HG03378 (cell line): Measurements from ENCODE around the gene BCAS1.

Experiments
- ATAC-seq: cut with Tn5 transposase; IDR thresholded peaks from one replicate; pipeline ENCODE4 v1.9.1; 2021; ENCODE audit warnings: mild to moderate bottlenecking, moderate library complexity; ENCODE audit not compliant: unreplicated experiment

The BCAS1 gene

GRCh38 chr20:53914781-53915445 is 155.5 kb downstream of the BCAS1 start:
- ATAC-seq, result no peak

GRCh38 chr20:53914091-53914780 is 156.2 kb downstream of the BCAS1 start:
- no peak for ATAC-seq

- ATAC-seq, result no peak
These were observed 159.1 kb downstream of the BCAS1 start for GRCh38 chr20:53911301-53911700.

- ATAC-seq, result no peak
These were observed 159.9 kb downstream of the BCAS1 start for GRCh38 chr20:53910351-53911002.

- ATAC-seq, result no peak
These were observed 162.2 kb downstream of the BCAS1 start for GRCh38 chr20:53907968-53908751.

- ATAC-seq, result no peak
These were observed 164.6 kb downstream of the BCAS1 start for GRCh38 chr20:53905820-53906191.

GRCh38 chr20:53905019-53905819 is 165.2 kb downstream of the BCAS1 start:
- peak; percentile 47 for ATAC-seq

GRCh38 chr20:53904261-53904660 is 166.1 kb downstream of the BCAS1 start:
- ATAC-seq, result no peak

- no peak for ATAC-seq
These were observed 166.8 kb downstream of the BCAS1 start for GRCh38 chr20:53903652-53903987.

- no peak for ATAC-seq
These were observed 167.3 kb downstream of the BCAS1 start for GRCh38 chr20:53902968-53903651.

GRCh38 chr20:53901497-53902096 is 168.8 kb downstream of the BCAS1 start:
- no peak for ATAC-seq

GRCh38 chr20:53901064-53901463 is 169.3 kb downstream of the BCAS1 start:
- ATAC-seq, result no peak

GRCh38 chr20:53900380-53900999 is 169.9 kb downstream of the BCAS1 start:
- ATAC-seq, result no peak

GRCh38 chr20:53899351-53900167 is 170.8 kb downstream of the BCAS1 start:
- peak; percentile 75 for ATAC-seq

- no peak for ATAC-seq
These were observed 171.8 kb downstream of the BCAS1 start for GRCh38 chr20:53898556-53898931.

GRCh38 chr20:53897884-53898555 is 172.4 kb downstream of the BCAS1 start:
- no peak for ATAC-seq

GRCh38 chr20:53896647-53897046 is 173.7 kb downstream of the BCAS1 start:
- ATAC-seq, result no peak

GRCh38 chr20:53896041-53896440 is 174.4 kb downstream of the BCAS1 start:
- no peak for ATAC-seq
